Measurements from ENCODE around the gene AREG. TPM values are rescaled to one million over a fixed set of nuclear protein-coding genes. Genes with fewer than 3 reads are reported as not detected.

Gene AREG
- polyA plus RNA-seq, 4 donors: 0.20 to 0.56 (median 0.23) TPM; not detected in 1

- no peak for DNase-seq (ENCODE audit: low read depth in 4 of 4, low spot score in 3 of 4)
Measured at GRCh38 chr4:74501579-74501978, 56.6 kb downstream of the AREG start.

GRCh38 chr4:74503580-74503979 lies 58.6 kb downstream of the AREG start:
- no peak for DNase-seq (ENCODE audit: low read depth in 4 of 4, low spot score in 3 of 4)

GRCh38 chr4:74504212-74504611 lies 59.3 kb downstream of the AREG start:
- peak in 1 of 4 donors; percentile 2 for DNase-seq (ENCODE audit: low read depth in 4 of 4, low spot score in 3 of 4)

Other genes with a start within 250 kb of the AREG start
- gene EPGN, start 136.7 kb upstream of the AREG start, polyA plus RNA-seq (ENCODE audit: insufficient read length in 4 of 4): 1 to 10 TPM in 3 of 4 donors, not detected in 1; 1.6 to 2.0 (median 1.7) TPM
- gene EREG, start 80.0 kb upstream of the AREG start, polyA plus RNA-seq (ENCODE audit: insufficient read length in 4 of 4): under 1 TPM in 3 of 4 donors, not detected in 1; 0.13 to 0.42 (median 0.24) TPM